ENCODE results near the gene RAB4B.
"Not testable (repeated sequence)": the region's sequence is repeated elsewhere in the genome, so short reads cannot be mapped to it uniquely, and the experiment has no call there.

The RAB4B gene

GRCh38 chr19:40803857-40804782 is 26.1 kb downstream of the RAB4B start:
- no peak for DNase-seq (ENCODE audit: low read depth)

GRCh38 chr19:40804783-40805242 is 26.8 kb downstream of the RAB4B start:
- no peak for DNase-seq (ENCODE audit: low read depth)

GRCh38 chr19:40805258-40805868 is 27.3 kb downstream of the RAB4B start:
- no peak for DNase-seq (ENCODE audit: low read depth)

- DNase-seq (ENCODE audit: low read depth) = no peak
Observed at GRCh38 chr19:40806423-40807146, 28.5 kb downstream of the RAB4B start.

GRCh38 chr19:40807147-40808020 is 29.3 kb downstream of the RAB4B start:
- DNase-seq (ENCODE audit: low read depth) = no peak

- DNase-seq (ENCODE audit: low read depth) = no peak
Observed at GRCh38 chr19:40808021-40808325, 29.9 kb downstream of the RAB4B start.

- DNase-seq (ENCODE audit: low read depth) = no peak
Observed at GRCh38 chr19:40808497-40808896, 30.4 kb downstream of the RAB4B start.

GRCh38 chr19:40809358-40810086 is 31.5 kb downstream of the RAB4B start:
- no peak for DNase-seq (ENCODE audit: low read depth)

- no peak for DNase-seq (ENCODE audit: low read depth)
Observed at GRCh38 chr19:40810160-40810559, 32.1 kb downstream of the RAB4B start.

GRCh38 chr19:40810649-40811408 is 32.8 kb downstream of the RAB4B start:
- DNase-seq (ENCODE audit: low read depth) = not testable (repeated sequence)

- DNase-seq (ENCODE audit: low read depth) = no peak
Observed at GRCh38 chr19:40811478-40812341, 33.7 kb downstream of the RAB4B start.

- DNase-seq (ENCODE audit: low read depth) = not testable (repeated sequence)
Observed at GRCh38 chr19:40812571-40812970, 34.5 kb downstream of the RAB4B start.

- DNase-seq (ENCODE audit: low read depth) = no peak
Observed at GRCh38 chr19:40813182-40813581, 35.1 kb downstream of the RAB4B start.

- DNase-seq (ENCODE audit: low read depth) = no peak
Observed at GRCh38 chr19:40815223-40815622, 37.2 kb downstream of the RAB4B start.

- DNase-seq (ENCODE audit: low read depth) = not testable (repeated sequence)
Observed at GRCh38 chr19:40818480-40819399, 40.7 kb downstream of the RAB4B start.

GRCh38 chr19:40819479-40820234 is 41.6 kb downstream of the RAB4B start:
- not testable (repeated sequence) for DNase-seq (ENCODE audit: low read depth)

GRCh38 chr19:40822161-40822560 is 44.1 kb downstream of the RAB4B start:
- no peak for DNase-seq (ENCODE audit: low read depth)

All from HS-5 (cell line).